Activated CD8-positive, alpha-beta T cell treated with anti-CD3 and anti-CD28 coated beads for 36 hours (primary cell): Measurements from ENCODE around the gene AHRR. TPM values are rescaled to one million over a fixed set of nuclear protein-coding genes. Genes with fewer than 3 reads are reported as not detected.

ENCODE experiments used
- ATAC-seq: fragments of 200-7000 bp; cut with Tn5 transposase; one replicate; pipeline ENCODE4 v1.10.0; 2021; ENCODE audit warnings: mild to moderate bottlenecking, moderate library complexity
- CTCF ChIA-PET: fragments of 350-600 bp; sonication (Branson Sonifier 250); formaldehyde crosslinking; loops from one replicate; lab custom pipeline; 2021; ENCODE audit warnings: antibody characterized with exemption; lab: Charles Lee
- POLR2A ChIA-PET: fragments of 350-600 bp; sonication (Branson Sonifier 250); formaldehyde crosslinking; loops from one replicate; lab custom pipeline; 2021; ENCODE audit warnings: antibody characterized with exemption; lab: Charles Lee
- DNase-seq: peaks from one replicate; pipeline ENCODE4 v3.0.0-alpha.2; 2020
- H3K27ac Mint-ChIP-seq: one replicate; pipeline ENCODE4 v1.8.0; 2021; ENCODE audit warnings: mild to moderate bottlenecking, mixed read lengths
- H3K27me3 Mint-ChIP-seq: one replicate; pipeline ENCODE4 v1.8.0; 2021; ENCODE audit warnings: mixed read lengths
- H3K36me3 Mint-ChIP-seq: one replicate; pipeline ENCODE4 v1.8.0; 2021; ENCODE audit warnings: low read depth, mixed read lengths
- H3K4me1 Mint-ChIP-seq: one replicate; pipeline ENCODE4 v1.8.0; 2021; ENCODE audit warnings: low read depth, mixed read lengths
- H3K4me3 Mint-ChIP-seq: one replicate; pipeline ENCODE4 v1.8.0; 2021; ENCODE audit warnings: mild to moderate bottlenecking, moderate library complexity, mixed read lengths
- H3K9me3 Mint-ChIP-seq: one replicate; pipeline ENCODE4 v1.8.0; 2021; ENCODE audit warnings: mixed read lengths
- intact Hi-C: fragments of 100-400 bp; cut with micrococcal nuclease; formaldehyde crosslinking; loops from one replicate; pipeline ENCODE4 v1.10.0; 2022
- total RNA-seq, 2 experiments: library from RNA; stranded (reverse); gene quantifications; one replicate each; pipeline ENCODE4 v1.2.3, GENCODE V29; 2021
- TF ChIP-seq, protein P1 (sequence below): fragments of 200-600 bp; IDR thresholded peaks from one replicate; pipeline ENCODE4 v1.8.0; 2022; ENCODE audit warnings: antibody characterized with exemption, mild to moderate bottlenecking

AHRR gene
- total RNA-seq, 2 experiments from 2014 or later: 26.3 to 27.9 TPM

DNA sequence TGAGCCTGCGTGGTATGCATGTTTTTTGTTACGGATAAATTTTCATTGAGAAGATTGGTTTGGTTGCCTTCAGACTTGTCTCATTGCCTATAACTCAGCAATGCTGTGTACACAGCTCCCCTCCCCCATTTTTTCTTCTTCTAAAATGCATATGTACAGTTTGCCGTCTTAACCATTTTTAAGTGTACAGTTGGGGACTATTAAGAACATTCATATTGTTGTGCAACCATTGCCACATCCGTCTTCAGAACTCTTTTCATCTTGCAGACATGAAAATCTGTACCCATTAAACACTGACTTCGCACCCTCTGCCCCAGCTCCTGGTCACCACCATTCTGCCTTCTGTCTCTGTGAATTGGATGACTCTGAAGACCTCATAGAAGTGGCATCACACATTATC is 127.6 kb downstream of the AHRR start:
- Mint-ChIP-seq H3K27me3 (no peaks in the 10 kb centered on the region), H3K4me3 (no peak overlapping the region), H3K36me3 (peaks cover 79% of the 10 kb centered on the region), H3K9me3 (peaks cover 22% of the 10 kb centered on the region), H3K27ac (no peak overlapping the region), H3K4me1 (peaks cover 53% of the 10 kb centered on the region)
- CTCF ChIA-PET: interaction anchor here (1.2 kb wide), 1 partner anchor 24 kb away, joined by 4 read pairs; no protein-coding TSS in a partner anchor
- ATAC-seq (no peak), DNase-seq (no peak)
- TF ChIP-seq, protein P1, sequence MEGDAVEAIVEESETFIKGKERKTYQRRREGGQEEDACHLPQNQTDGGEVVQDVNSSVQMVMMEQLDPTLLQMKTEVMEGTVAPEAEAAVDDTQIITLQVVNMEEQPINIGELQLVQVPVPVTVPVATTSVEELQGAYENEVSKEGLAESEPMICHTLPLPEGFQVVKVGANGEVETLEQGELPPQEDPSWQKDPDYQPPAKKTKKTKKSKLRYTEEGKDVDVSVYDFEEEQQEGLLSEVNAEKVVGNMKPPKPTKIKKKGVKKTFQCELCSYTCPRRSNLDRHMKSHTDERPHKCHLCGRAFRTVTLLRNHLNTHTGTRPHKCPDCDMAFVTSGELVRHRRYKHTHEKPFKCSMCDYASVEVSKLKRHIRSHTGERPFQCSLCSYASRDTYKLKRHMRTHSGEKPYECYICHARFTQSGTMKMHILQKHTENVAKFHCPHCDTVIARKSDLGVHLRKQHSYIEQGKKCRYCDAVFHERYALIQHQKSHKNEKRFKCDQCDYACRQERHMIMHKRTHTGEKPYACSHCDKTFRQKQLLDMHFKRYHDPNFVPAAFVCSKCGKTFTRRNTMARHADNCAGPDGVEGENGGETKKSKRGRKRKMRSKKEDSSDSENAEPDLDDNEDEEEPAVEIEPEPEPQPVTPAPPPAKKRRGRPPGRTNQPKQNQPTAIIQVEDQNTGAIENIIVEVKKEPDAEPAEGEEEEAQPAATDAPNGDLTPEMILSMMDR: no peak
- POLR2A ChIA-PET: no interaction called here
- intact Hi-C loops: no loop called here

DNA sequence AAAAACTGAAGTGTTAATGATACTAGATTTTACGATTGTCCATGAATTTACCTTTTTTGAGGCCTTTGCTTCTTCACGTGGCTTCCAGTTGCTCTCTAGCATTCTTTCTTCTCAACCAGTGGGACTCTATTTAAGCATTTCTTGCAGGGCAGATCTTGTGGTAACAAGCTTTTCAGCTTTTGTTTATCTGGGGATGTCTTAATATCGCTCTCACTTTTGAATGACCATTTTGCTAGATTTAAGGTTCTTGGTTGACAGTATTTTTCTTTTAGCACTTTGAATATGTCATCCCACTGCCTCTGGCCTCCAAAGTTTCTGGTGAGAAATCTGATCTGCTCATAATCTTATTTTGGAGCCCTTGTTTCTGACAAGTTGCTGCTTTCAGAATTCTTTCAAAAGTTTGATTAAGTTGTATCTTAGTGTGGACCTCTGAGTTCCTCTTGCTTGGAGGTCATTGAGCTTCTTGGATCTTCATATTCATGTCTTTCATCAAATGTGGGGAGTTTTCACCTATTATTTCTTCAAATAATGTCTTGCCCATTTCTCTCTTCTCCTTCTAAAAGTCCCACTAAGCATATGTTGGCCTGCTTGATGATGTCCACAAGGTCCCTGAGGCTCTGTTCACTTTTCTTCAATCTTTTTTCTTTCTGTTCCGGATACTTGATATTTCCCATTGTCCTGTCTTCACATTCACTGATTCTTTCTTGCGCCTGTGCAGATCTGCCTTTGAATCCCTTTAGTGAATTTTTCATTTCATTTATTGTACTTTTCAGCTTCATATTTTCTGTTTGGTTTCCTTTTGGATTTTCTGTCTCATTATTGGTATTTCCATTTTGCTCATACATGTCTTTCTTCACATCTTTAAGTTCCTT is 130.3 kb downstream of the AHRR start:
- CTCF ChIA-PET: interaction anchor here (1.5 to 2.8 kb wide), 2 partner anchors 12 to 20 kb away, joined by 4 to 7 read pairs; no protein-coding TSS in a partner anchor
- POLR2A ChIA-PET: interaction anchor here (1.0 to 2.2 kb wide), 5 partner anchors 8 to 77 kb away, joined by 3 to 10 read pairs (median 4); partner anchors contain the start of gene EXOC3
- Mint-ChIP-seq H3K4me1 (peaks cover 46% of the 10 kb centered on the region), H3K9me3 (peaks cover 22% of the 10 kb centered on the region), H3K27ac (peak overlapping the region; percentile 8), H3K27me3 (no peaks in the 10 kb centered on the region), H3K36me3 (peaks cover 82% of the 10 kb centered on the region), H3K4me3 (no peak overlapping the region)
- TF ChIP-seq, protein P1: no peak
- ATAC-seq: no peak
- DNase-seq: no peak
- intact Hi-C loops: loop anchor here (10.0 kb wide), 1 partner anchor 163 kb away; the partner anchor contains the start of gene CEP72

- intact Hi-C loops: loop anchor here (10.0 kb wide), 1 partner anchor 162 kb away; the partner anchor contains the start of gene CEP72
- Mint-ChIP-seq H3K27ac (peak overlapping the region; percentile 68), H3K9me3 (peaks cover 22% of the 10 kb centered on the region), H3K27me3 (no peaks in the 10 kb centered on the region), H3K4me3 (no peak overlapping the region), H3K4me1 (peaks cover 46% of the 10 kb centered on the region), H3K36me3 (peaks cover 79% of the 10 kb centered on the region)
- TF ChIP-seq, protein P1: no peak
- POLR2A ChIA-PET: interaction anchor here (1.1 to 2.2 kb wide), 3 partner anchors 10 to 19 kb away, joined by 4 to 10 read pairs (median 4); partner anchors contain the start of gene EXOC3
- CTCF ChIA-PET: no interaction called here
- ATAC-seq (peak; percentile 37), DNase-seq (no peak)
Measured at GRCh38 chr5:452978-453710, 131.6 kb downstream of the AHRR start.

DNA sequence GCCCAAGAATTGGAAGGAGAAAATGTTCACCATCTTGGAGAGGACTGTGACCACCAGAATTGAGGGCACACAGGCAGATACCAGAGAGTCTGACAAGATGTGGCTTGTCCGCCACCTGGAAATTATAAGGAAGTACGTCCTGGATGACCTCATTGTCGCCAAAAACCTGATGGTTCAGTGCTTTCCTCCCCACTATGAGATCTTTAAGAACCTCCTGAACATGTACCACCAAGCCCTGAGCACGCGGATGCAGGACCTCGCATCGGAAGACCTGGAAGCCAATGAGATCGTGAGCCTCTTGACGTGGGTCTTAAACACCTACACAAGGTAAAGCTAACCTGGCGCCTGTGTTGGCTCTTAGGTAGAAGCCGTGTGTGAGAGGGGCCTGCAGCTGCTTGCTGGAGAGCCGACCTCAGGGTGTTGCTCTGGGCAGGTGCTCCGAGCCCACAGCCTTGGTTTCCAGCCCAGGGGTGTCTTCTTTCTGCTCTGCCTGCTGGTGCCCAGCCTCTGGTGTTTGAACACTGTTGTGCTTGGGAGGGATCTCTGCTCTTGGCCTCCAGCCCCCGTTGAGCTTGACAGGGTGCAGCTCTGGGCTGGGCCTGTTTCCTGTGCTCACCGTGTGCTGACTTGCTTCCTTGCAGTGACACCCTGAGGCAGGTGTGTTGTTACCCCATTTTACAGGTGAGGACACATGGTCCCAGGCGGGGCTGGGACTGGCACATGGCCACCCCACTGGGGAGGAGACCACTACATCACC is 132.4 kb downstream of the AHRR start:
- intact Hi-C loops: loop anchor here (10.0 kb wide), 1 partner anchor 161 kb away; the partner anchor contains the start of gene CEP72
- Mint-ChIP-seq H3K27me3 (no peaks in the 10 kb centered on the region), H3K36me3 (peaks cover 79% of the 10 kb centered on the region), H3K9me3 (peaks cover 22% of the 10 kb centered on the region), H3K4me1 (peaks cover 54% of the 10 kb centered on the region), H3K4me3 (no peak overlapping the region), H3K27ac (peak overlapping the region; percentile 68)
- CTCF ChIA-PET: no interaction called here
- TF ChIP-seq, protein P1: no peak
- no peak for ATAC-seq
- POLR2A ChIA-PET: interaction anchor here (1.1 to 2.2 kb wide), 2 partner anchors 10 to 18 kb away, joined by 4 to 10 read pairs; partner anchors contain the start of gene EXOC3
- no peak for DNase-seq
